Keratinocyte (primary cell): ENCODE measurements around the gene FAHD1.

Experiments
- CTCF ChIP-seq, 3 experiments: IDR thresholded peaks in 1 of 3; conservative IDR thresholded peaks in 1 of 3; optimal IDR thresholded peaks in 1 of 3; 2 replicates in 2 of 3; 3 replicates in 1 of 3; pipeline versions ENCODE3 to v1.5.1; 2011; ENCODE audit warnings: low read length in 3 of 3, mild to moderate bottlenecking in 3 of 3, moderate library complexity in 2 of 3, control low read depth in 1 of 3, inconsistent platforms in 1 of 3; ENCODE audit not compliant: insufficient read depth in 2 of 3; ENCODE audit errors: extremely low read depth in 1 of 3
- EZH2 ChIP-seq: IDR thresholded peaks from one replicate; pipeline ENCODE4 v1.6.1; 2012; ENCODE audit warnings: inconsistent platforms, mild to moderate bottlenecking, low read length, moderate library complexity

GRCh38 chr16:1851793-1852192 lies 24.8 kb downstream of the FAHD1 start:
- TF ChIP-seq CTCF (optimal IDR thresholded peaks at IDR 0.05 in 1 of 3, IDR thresholded peaks at IDR 0.05 in 1 of 3, conservative IDR thresholded peaks at IDR 0.05 in 1 of 3; ENCODE audit: extremely low read depth in 1 of 3, insufficient read depth in 2 of 3, low read length in 3 of 3), result no peak
- TF ChIP-seq EZH2, result no peak
